ENCODE results near the gene ELAC1. TPM values are rescaled to one million over a fixed set of nuclear protein-coding genes. Genes with fewer than 3 reads are reported as not detected.
"Not testable (repeated sequence)": the region's sequence is repeated elsewhere in the genome, so short reads cannot be mapped to it uniquely, and the experiment has no call there.

ELAC1 gene
- total and polyA plus RNA-seq, 12 donors = 2.6 to 6.7 (median 4.2) TPM

GRCh38 chr18:50970006-50970405 lies 2.2 kb downstream of the ELAC1 start:
- Histone ChIP-seq H3K27me3 (no peaks in the 10 kb centered on the region), H3K27ac (peak overlapping the region in 2 of 10 donors; percentile 17 to 99), H3K36me3 (peaks cover 0 to 10% (median 0%) of the 10 kb centered on the region in 9 donors), H3K9me3 (no peaks in the 10 kb centered on the region), H3K4me3 (no peak overlapping the region), H3K4me1 (peaks cover 0 to 35% (median 22%) of the 10 kb centered on the region in 9 donors)
- intact Hi-C loops (cut with DNase I) = no loop called here
- WGBS, 2 donors = 25 to 30% methylated on average over 2 of the region's 2 CpGs
- peak in 1 of 8 donors; percentile 24 for ATAC-seq
- DNase-seq = peak; percentile 26 to 43
- TF ChIP-seq CTCF (IDR thresholded peaks at IDR 0.05) = no peak

GRCh38 chr18:50972404-50972803 lies 4.6 kb downstream of the ELAC1 start:
- ATAC-seq; H3K4me3 ChIP-seq; H3K9me3 ChIP-seq; H3K27me3 ChIP-seq; DNase-seq; intact Hi-C loops (cut with DNase I); H3K27ac ChIP-seq: not testable (repeated sequence)
- Histone ChIP-seq H3K4me1 (peaks cover 0 to 33% (median 22%) of the 10 kb centered on the region in 9 donors), H3K36me3 (peaks cover 0 to 34% (median 22%) of the 10 kb centered on the region in 9 donors)
- WGBS, 2 donors = 85 to 91% methylated on average over 5 of the region's 5 CpGs

- H3K27me3 ChIP-seq = no peaks in the 10 kb centered on the region
- peaks cover 0 to 28% (median 20%) of the 10 kb centered on the region in 9 donors for H3K4me1 ChIP-seq
- intact Hi-C loops (cut with DNase I) = no loop called here
- TF ChIP-seq CTCF (IDR thresholded peaks at IDR 0.05) = no peak
- H3K36me3 ChIP-seq = peaks cover 0 to 45% (median 30%) of the 10 kb centered on the region in 9 donors
- H3K4me3 ChIP-seq = no peak overlapping the region
- WGBS, 2 donors = 81 to 86% methylated on average over 4 of the region's 4 CpGs
- peak in 6 of 8 donors; percentile 43 to 93 (median 68) for ATAC-seq
- H3K9me3 ChIP-seq = peaks cover 0 to 12% (median 0%) of the 10 kb centered on the region in 11 donors
- DNase-seq = no peak
- H3K27ac ChIP-seq = no peak overlapping the region
Observed at GRCh38 chr18:50973367-50974126, 5.7 kb downstream of the ELAC1 start.

- peaks cover 0 to 68% (median 43%) of the 10 kb centered on the region in 9 donors for H3K36me3 ChIP-seq
Observed at GRCh38 chr18:50977037-50977760, 9.4 kb downstream of the ELAC1 start.

More at GRCh38 chr18:50977037-50977760, 9.4 kb downstream of the ELAC1 start:
- intact Hi-C loops (cut with DNase I) = no loop called here
- ATAC-seq = no peak
- H3K4me1 ChIP-seq = peaks cover 0 to 9% (median 0%) of the 10 kb centered on the region in 9 donors
- H3K4me3 ChIP-seq = no peak overlapping the region
- no peak overlapping the region for H3K27ac ChIP-seq
- no peaks in the 10 kb centered on the region for H3K27me3 ChIP-seq
- H3K9me3 ChIP-seq = peaks cover 0 to 12% (median 0%) of the 10 kb centered on the region in 11 donors
- WGBS, 2 donors = 95 to 97% methylated on average over 5 of the region's 5 CpGs
- no peak for TF ChIP-seq CTCF (IDR thresholded peaks at IDR 0.05)
- DNase-seq = no peak

All from heart right ventricle (tissue), 16 donors.